OCI-LY1 (cell line): Measurements from ENCODE around the gene PGRMC2.
A peak's percentile ranks its signal among the peaks of the same experiment; 100 is the strongest.

Experiments
- H2AFZ ChIP-seq: fragments of 200-600 bp; sonication (generic), shearing (Covaris generic); 2 replicates; pipeline ENCODE4 v1.6.0; 2014; ENCODE audit warnings: antibody characterized with exemption, mild to moderate bottlenecking, low read length
- H3F3A ChIP-seq: fragments of 200-600 bp; sonication (generic), shearing (Covaris generic); 2 replicates; pipeline ENCODE4 v1.6.0; 2014; ENCODE audit warnings: mild to moderate bottlenecking, antibody characterized with exemption, low read length, moderate library complexity; ENCODE audit not compliant: insufficient read depth
- H3K27ac ChIP-seq: fragments of 200-600 bp; sonication (generic); 2 replicates; pipeline ENCODE4 v1.5.1; 2014; ENCODE audit warnings: low read length, mixed run types, mild to moderate bottlenecking, low read depth; ENCODE audit not compliant: poor library complexity, severe bottlenecking
- H3K27me3 ChIP-seq: fragments of 200-600 bp; sonication (generic); 2 replicates; pipeline ENCODE4 v1.6.0; 2014; ENCODE audit warnings: antibody characterized with exemption, mild to moderate bottlenecking, low read length, moderate library complexity; ENCODE audit not compliant: insufficient read depth
- H3K36me3 ChIP-seq: fragments of 200-600 bp; sonication (generic); 2 replicates; pipeline ENCODE4 v1.6.1; 2014; ENCODE audit warnings: mild to moderate bottlenecking, antibody characterized with exemption, low read length, moderate library complexity, mixed read lengths; ENCODE audit not compliant: insufficient read depth
- H3K4me1 ChIP-seq: fragments of 200-600 bp; sonication (generic); 2 replicates; pipeline ENCODE4 v1.5.1; 2014; ENCODE audit warnings: mild to moderate bottlenecking, low read length, moderate library complexity; ENCODE audit not compliant: insufficient read depth, severe bottlenecking
- H3K4me2 ChIP-seq: fragments of 200-600 bp; sonication (generic), shearing (Covaris generic); 2 replicates; pipeline ENCODE4 v1.6.1; 2014; ENCODE audit warnings: low read length
- H3K4me3 ChIP-seq: fragments of 200-600 bp; sonication (generic); 2 replicates; pipeline ENCODE4 v1.5.1; 2014; ENCODE audit warnings: low read length, low read depth, mild to moderate bottlenecking, mixed read lengths; ENCODE audit not compliant: poor library complexity, severe bottlenecking
- H3K79me2 ChIP-seq: fragments of 200-600 bp; shearing (Covaris generic); 2 replicates; pipeline ENCODE4 v1.6.1; 2016; ENCODE audit warnings: mixed run types, low read length, mixed read lengths; ENCODE audit not compliant: insufficient read depth
- H3K9ac ChIP-seq: fragments of 200-600 bp; sonication (generic), shearing (Covaris generic); 2 replicates; pipeline ENCODE4 v1.6.1; 2014; ENCODE audit warnings: mild to moderate bottlenecking, low read length, mixed read lengths
- H3K9me2 ChIP-seq: fragments of 200-600 bp; sonication (generic), shearing (Covaris generic); 2 replicates; pipeline ENCODE4 v1.6.1; 2014; ENCODE audit warnings: low read depth, mild to moderate bottlenecking, low read length, mixed read lengths
- H3K9me3 ChIP-seq: fragments of 200-600 bp; shearing (Covaris generic); 2 replicates; pipeline ENCODE4 v1.6.1; 2014; ENCODE audit warnings: low read length, mixed read lengths
- H4K20me1 ChIP-seq: fragments of 200-600 bp; sonication (generic), shearing (Covaris generic); 2 replicates; pipeline ENCODE4 v1.6.0; 2016; ENCODE audit warnings: mild to moderate bottlenecking, low read length; ENCODE audit not compliant: insufficient read depth
- EZH2 ChIP-seq: fragments of 200-600 bp; sonication (generic), shearing (Covaris generic); IDR thresholded peaks from 2 replicates; pipeline ENCODE4 v1.8.0; 2017; ENCODE audit warnings: borderline replicate concordance, mixed run types, mild to moderate bottlenecking, antibody characterized with exemption, low read length, moderate library complexity, mixed read lengths
- TF ChIP-seq, protein P1 (sequence below): fragments of 200-600 bp; sonication (generic), shearing (Covaris generic); IDR thresholded peaks from 2 replicates; pipeline ENCODE4 v1.5.1; 2017; ENCODE audit warnings: mild to moderate bottlenecking, antibody characterized with exemption, low read length, moderate library complexity, mixed read lengths

The PGRMC2 gene

DNA sequence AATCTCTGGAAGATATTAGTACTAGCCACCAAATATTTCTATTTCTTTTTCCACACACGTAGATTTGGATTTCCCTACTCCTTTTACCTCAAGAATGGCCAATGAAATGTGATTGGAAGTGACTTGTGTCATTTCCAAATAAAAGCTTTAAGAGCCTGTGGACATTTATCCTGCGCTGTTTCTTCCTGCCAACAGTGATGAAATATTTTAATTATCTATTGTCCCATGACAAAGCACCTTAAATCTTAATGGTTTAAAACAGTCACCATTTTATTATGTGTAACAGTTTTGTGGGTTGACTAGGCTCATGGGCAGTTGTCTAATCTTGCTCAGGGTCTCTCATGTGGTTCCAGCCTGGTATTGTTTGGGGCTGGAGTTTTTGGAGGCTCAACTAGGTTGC lies 3.5 kb upstream of the PGRMC2 start:
- Histone ChIP-seq H2AFZ (no peak overlapping the region), H3K9me2 (no peaks in the 10 kb centered on the region), H3K4me2 (no peak overlapping the region), H3K4me3 (no peak overlapping the region), H3K79me2 (peaks cover 10% of the 10 kb centered on the region), H3K9me3 (no peaks in the 10 kb centered on the region), H3K9ac (no peak overlapping the region), H3K4me1 (peaks cover 15% of the 10 kb centered on the region), H3F3A (no peaks in the 10 kb centered on the region), H3K27ac (no peak overlapping the region), H3K36me3 (no peaks in the 10 kb centered on the region), H3K27me3 (no peaks in the 10 kb centered on the region), H4K20me1 (peaks cover under 1% of the 10 kb centered on the region; the same call in 1 of the 2 replicates)
- TF ChIP-seq, protein P1, sequence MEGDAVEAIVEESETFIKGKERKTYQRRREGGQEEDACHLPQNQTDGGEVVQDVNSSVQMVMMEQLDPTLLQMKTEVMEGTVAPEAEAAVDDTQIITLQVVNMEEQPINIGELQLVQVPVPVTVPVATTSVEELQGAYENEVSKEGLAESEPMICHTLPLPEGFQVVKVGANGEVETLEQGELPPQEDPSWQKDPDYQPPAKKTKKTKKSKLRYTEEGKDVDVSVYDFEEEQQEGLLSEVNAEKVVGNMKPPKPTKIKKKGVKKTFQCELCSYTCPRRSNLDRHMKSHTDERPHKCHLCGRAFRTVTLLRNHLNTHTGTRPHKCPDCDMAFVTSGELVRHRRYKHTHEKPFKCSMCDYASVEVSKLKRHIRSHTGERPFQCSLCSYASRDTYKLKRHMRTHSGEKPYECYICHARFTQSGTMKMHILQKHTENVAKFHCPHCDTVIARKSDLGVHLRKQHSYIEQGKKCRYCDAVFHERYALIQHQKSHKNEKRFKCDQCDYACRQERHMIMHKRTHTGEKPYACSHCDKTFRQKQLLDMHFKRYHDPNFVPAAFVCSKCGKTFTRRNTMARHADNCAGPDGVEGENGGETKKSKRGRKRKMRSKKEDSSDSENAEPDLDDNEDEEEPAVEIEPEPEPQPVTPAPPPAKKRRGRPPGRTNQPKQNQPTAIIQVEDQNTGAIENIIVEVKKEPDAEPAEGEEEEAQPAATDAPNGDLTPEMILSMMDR = no peak
- TF ChIP-seq EZH2 = no peak

DNA sequence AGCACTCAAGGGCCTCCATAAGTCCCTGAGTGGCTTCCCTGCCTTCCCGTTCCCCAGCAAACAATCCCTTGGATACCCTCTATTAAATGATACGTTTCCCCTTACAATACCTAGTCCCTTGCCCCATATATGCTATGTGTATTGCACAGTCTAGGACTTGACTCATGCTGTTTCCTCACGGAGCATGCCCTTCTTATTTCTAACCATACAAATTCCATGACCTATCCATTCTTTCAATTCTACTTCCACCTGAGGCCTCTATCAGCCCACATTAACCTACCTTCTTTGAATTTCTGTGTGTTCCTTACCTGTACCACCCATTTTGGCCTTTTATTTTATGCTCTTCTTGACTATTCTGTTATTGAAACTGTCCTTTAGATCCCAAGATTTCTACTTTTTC lies 2.9 kb upstream of the PGRMC2 start:
- H3K9me2 ChIP-seq = no peaks in the 10 kb centered on the region
- no peak overlapping the region for H3K27ac ChIP-seq

DNA sequence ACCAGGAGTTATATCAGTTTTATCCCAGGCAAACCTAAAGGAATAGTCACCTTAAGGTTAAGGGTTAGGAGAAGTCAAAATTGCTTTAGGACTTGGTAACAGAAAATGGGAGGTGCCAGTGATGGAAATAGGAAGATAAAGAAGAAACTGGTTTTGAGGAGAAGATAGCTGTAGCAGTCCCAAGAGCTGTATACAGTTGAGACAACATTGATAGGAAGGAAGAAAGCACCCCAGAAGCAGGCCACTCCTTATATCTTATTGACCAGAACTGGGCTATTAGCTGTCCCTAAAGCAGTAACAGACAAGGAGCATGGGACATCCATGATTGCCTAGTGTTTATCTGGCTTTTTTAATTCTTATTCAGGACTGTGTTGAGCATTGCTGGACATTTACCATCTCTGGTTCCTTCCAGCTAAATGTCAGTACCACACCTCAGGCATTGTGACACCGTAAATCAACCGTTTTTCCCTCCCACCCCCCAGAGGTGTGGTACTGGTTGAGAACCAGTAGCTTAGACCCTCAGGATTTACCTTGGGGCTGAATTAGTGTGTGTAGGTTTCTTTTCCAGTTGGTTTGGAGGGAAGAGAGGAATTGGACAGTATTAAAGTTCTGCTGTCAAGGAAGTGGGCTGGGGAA lies 2.0 kb upstream of the PGRMC2 start:
- no peak overlapping the region for H3K27ac ChIP-seq
- no peak overlapping the region for H3K9ac ChIP-seq
- peaks cover 8% of the 10 kb centered on the region for H3K36me3 ChIP-seq
- TF ChIP-seq EZH2 = no peak
- TF ChIP-seq, protein P1 = no peak
- H3K4me3 ChIP-seq = peak overlapping the region; percentile 70
- no peaks in the 10 kb centered on the region for H3F3A ChIP-seq
- H3K9me3 ChIP-seq = no peaks in the 10 kb centered on the region
- H3K4me2 ChIP-seq = 0 out of 2 replicates have a peak overlapping the region, but pooled peaks have one; percentile 90
- peaks cover 3% of the 10 kb centered on the region; the same call in 1 of the 2 replicates for H4K20me1 ChIP-seq
- H2AFZ ChIP-seq = no peak overlapping the region
- no peaks in the 10 kb centered on the region for H3K9me2 ChIP-seq
- no peaks in the 10 kb centered on the region for H3K27me3 ChIP-seq
- peaks cover 24% of the 10 kb centered on the region for H3K79me2 ChIP-seq
- peaks cover 30% of the 10 kb centered on the region for H3K4me1 ChIP-seq

More for the DNA sequence above, 2.9 kb upstream of the PGRMC2 start:
- H3K36me3 ChIP-seq = peaks cover under 1% of the 10 kb centered on the region
- H3K4me3 ChIP-seq = no peak overlapping the region
- TF ChIP-seq, protein P1 = no peak
- no peak for TF ChIP-seq EZH2
- H2AFZ ChIP-seq = no peak overlapping the region
- H3F3A ChIP-seq = no peaks in the 10 kb centered on the region
- H3K79me2 ChIP-seq = peaks cover 16% of the 10 kb centered on the region
- H3K9me3 ChIP-seq = no peaks in the 10 kb centered on the region
- H3K4me2 ChIP-seq = no peak overlapping the region
- H3K4me1 ChIP-seq = peaks cover 21% of the 10 kb centered on the region
- H4K20me1 ChIP-seq = peaks cover 3% of the 10 kb centered on the region; the same call in 1 of the 2 replicates
- no peak overlapping the region for H3K9ac ChIP-seq
- H3K27me3 ChIP-seq = no peaks in the 10 kb centered on the region
